Activated CD4-positive, CD25-positive, alpha-beta regulatory T cell (primary cell): ENCODE results near the gene RTEL1.
"Not testable (repeated sequence)": the region's sequence is repeated elsewhere in the genome, so short reads cannot be mapped to it uniquely, and the experiment has no call there.

ENCODE experiments used
- DNase-seq, 4 experiments: peaks; one replicate each; lab custom pipeline; 2025; lab: John Stamatoyannopoulos, UW

RTEL1 gene

DNA sequence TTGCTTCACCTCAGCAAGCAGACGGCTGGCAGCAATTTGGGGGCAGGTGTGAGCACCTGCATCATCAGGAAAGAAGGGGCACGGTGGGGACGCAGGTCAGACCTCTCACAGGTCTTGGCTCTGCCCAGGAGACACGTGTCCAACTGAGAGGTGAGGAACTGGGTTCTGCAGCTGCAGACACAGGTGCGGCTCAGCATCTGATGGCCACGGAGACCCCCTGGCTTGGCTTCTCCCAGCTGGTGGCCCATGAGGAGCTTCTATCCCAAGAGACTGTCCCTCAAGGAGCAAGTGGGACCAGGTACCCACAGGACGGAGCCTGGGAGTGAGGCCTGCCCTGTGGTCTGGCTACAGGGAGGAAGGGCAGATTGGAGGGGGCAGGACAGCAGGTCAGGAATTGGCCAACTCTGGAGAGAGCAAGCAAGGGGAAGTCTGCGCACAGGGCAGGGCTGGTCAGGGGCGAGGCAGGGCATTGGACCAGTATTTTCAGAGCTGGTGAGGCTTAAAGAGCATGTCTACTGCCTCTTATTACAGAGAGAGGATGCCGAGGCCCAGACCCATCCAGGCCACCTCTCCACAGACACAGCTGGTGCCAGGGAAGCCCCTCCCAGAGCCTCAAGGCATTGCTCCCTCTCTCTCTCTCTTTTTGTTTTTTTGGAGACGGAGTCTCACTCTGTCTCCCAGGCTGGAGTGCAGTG, 9.1 kb upstream of the RTEL1 start:
- no peak for DNase-seq

DNA sequence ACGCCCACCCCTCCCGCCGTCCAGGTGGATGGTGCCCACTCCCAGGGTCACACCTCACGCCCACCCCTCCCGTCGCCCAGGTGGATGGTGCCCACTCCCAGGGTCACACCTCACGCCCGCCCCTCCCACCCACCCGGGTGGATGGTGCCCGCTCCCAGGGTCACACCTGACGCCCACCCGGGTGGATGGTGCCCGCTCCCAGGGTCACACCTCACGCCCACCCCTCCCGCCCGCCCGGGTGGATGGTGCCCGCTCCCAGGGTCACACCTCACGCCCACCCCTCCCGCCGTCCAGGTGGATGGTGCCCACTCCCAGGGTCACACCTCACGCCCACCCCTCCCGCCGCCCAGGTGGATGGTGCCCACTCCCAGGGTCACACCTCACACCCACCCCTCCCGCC, 7.6 kb upstream of the RTEL1 start:
- DNase-seq = not testable (repeated sequence)

DNA sequence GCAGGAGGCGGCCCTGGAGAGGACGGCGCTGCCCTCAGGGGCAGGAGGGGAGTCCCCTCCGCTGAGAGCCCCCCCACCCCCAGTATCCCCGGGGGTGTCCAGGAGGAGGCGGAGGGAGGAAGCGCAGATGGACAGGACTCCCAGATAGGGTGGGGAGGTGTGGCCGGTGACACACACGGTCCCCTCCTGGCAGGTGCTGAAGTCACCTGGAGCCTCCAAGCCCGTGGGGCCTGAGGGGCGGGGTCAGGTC, 6.2 kb upstream of the RTEL1 start:
- DNase-seq = no peak

DNA sequence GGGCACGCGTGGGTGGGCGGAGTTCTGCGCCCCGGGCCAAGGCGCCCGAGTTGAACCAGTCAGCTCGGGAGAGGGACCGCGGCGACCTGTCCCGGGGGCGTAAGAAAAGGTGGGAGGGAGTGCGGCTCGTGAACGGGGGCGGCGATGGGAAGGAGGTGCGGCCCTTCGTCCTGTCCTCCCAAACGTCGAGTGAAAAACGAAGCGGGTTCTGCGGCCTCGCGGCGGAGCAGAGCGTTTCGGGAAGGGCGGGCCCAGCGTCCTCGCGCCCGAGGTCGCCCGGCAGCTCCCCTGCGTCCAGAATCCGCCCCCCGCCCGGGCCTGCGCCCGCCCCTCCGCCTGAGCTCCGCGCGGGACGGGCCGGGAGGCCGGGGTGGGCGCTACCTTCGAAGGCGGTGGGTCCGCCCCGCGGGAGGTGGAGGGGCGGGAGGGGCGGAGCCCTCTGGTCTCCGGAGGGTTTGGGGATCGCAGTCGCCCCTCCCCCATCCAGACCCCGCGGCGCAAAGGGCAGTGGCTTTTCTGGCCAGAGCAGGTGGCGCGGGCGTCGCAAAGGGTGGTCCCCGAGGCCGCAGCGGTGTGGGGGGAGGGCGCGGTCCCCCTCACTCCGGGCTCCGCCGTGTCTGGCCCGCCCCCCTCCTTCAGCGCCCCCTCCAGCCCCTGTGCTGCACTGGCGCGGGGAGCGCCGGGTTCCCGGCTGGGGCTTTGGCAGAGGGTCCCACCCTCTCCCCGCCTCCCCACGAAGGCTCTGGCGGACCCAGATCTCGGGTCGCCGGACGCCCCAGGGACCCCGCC, 5.7 kb upstream of the RTEL1 start:
- DNase-seq = no peak

DNA sequence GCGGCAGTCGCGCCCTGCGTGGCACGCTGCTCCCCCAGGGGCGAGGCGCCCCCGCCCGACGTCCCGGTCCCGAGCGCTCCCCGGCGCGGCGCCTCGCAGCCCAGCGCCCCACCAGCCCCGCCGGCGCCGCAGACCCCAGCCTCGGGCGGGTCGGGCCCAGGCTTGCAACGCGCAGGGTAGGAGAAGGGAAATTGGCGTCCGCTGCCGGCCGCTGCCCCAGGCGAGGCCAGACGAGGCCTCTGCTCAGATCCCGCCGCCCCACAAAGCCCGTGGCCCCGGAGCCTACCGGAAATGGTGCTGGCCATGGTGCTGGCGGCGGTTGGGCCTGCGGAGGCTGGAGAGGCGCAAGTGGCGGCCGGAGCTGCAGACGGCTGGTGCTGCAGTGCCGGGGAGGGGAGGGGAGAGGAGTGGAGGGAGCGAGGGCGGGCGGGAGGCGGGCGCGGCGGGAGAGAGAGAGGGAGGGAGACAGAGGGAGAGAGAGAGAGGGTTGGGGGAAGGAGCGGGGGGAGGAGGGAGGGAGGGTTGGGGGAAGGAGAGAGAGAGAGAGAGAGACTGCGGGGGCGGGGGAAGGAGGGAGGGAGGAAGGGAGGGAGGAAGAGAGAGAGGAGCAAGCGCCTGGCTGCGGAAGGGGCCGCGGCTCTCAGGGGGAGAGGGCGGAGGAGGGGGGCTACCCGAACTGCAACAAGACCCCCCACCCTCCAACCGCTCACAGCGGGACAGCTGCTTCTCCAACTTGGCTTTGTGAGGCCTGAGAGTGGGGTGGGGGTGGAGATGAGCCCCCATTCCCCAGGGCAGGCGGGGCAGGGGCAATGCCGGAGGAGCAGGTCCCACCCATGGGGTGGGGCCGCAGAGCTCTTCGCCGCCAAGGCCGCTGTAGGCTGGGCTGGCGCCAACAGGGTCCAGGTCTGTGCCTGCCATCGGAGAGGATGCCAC, 4.8 kb upstream of the RTEL1 start, which contains the start of gene STMN3:
TSS of gene STMN3 (minus strand) at position 384 of the 933 bp plus-strand sequence. CDS start at position 305, 79 bp downstream.
- DNase-seq = peak in 3 of 4 experiments; percentile 30 to 37 (median 31)

DNA sequence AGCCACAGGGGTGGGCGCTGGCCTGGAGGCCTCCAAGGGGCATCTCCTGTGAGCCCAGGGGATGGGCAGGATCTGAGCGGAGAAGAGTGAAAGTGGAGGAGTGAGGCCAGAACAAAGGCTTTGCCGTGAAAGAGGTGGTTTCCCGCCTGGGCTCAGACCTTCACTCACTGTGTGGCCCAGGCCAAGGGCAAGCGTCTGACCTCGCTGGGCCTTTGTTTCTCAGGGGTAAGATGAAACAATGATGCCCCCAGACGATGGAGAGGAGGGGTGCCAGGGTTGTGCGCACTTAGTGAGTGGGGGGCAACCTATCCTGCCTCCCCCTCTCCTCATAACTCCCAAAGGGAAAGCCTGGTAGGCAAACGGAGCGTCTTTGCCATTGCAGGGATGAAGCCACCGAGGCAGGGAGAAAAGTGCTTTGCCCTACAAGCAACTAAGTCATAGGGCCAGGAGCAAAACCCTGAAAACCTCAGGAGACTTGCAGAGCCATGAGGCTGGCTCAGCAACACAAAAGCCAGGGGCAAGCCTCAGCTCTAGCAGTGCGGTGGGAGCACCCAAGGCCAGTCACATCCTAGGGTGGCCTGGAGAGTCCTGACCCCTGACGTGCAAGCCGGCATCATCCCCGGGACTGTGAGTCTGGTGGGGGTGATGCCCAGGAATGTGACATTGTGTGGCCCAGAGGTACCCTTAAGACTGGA, 4.0 kb upstream of the RTEL1 start:
- no peak for DNase-seq

DNA sequence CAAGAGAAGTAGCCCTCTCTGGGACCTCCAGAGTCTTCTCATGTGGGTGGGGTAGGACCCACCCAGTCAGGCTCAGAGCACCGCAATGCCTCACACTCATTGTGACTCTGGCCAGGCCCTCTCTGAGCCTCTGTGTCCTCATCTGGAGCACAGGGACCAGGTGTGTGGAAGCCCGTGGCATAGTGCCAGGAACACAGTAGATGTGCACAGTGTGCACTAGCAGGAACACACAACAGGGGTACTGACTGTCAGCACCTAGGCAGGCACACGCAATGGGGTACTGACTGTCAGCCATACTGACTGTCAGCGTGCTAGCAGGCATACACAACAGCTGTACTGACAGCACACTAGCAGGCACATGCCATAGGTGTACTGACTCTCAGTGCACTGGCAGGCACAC, 2.9 kb upstream of the RTEL1 start:
- DNase-seq = no peak

DNA sequence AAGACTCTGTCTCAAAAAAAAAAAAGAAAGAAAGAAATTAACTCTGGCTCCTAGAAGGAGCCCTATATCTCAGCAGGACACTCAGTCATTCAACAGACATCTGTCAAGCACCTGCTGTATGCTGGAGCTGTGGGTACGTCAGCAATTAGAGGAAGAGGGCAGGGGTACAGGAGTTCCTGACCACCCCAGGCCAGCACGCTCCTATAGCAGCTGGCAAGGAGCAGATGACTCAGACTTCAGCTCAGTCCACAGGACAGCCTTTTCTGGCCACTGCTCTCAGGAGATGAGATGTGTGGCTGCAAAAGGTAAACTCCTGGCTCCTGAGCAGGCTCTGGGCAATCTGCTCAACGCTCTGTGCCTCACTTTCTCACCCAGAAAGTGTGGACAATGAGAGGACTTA, 1.7 kb upstream of the RTEL1 start:
- no peak for DNase-seq

DNA sequence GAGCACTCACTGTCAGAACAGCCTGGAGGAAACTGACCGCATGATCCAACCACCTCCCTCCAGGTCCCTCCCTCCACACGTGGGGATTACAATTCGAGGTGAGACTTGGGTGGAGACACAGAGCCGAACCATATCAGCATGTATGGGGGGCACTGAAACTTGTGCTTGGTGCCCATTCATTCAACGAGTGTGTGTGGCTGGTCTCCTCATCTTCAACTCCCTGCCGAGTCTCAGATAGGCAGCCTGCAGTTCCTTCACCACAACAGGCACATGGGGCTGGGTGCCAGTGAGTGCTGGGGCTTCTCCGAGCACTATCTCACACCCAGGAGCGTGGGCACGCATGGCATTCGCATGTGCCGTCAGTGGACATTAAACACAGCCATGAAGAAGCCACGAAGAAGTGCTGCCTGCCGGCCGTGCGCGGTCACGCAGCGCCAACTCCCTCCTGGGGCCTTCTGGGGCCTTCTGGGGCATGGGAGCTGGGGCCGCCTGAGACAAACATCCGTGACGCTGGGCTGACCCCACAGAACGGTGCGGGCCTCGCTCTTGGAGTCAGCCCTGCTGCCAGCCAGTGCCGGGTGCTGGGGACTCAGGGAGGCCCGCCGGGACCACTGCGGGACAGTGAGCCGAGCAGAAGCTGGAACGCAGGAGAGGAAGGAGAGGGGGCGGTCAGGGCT, 714 bp upstream of the RTEL1 start:
- no peak for DNase-seq

DNA sequence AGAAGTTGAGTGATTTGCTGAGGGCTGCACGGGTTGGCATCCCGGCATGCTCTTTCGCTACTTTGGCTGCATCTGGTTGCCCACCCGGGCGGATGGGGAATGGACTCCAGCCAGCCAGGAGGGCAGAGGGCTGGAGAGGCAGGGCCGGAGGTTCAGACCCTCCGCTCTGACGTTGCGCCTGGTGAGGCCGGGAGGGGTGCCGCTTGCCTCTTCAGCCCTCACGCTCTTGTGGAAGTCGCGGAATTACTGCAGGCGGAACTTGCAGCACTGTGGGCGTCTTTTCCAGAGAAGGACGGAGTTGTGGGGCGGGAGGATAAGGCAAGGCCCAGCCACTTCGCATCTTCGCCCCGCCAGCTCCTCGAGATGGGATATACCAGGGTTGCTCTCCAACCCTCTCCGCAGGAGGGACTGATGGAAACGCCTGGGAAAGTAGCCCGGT, 656 bp downstream of the RTEL1 start:
- DNase-seq = no peak

DNA sequence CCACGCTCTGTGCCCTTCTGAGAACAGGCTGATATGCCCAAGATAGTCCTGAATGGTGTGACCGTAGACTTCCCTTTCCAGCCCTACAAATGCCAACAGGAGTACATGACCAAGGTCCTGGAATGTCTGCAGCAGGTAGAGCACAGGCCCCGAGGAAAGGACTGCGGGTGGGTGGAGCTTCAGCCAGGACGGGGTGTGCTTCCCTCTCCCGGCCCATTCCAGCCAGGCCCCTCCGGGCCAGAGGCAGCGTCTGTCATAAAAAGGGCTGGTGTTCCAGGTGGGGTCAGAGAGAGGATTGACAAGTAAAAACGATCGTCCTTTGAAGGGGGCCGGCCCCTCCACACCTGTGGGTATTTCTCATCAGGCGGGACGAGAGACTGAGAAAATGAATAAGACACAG, 1.3 kb downstream of the RTEL1 start:
- no peak for DNase-seq

DNA sequence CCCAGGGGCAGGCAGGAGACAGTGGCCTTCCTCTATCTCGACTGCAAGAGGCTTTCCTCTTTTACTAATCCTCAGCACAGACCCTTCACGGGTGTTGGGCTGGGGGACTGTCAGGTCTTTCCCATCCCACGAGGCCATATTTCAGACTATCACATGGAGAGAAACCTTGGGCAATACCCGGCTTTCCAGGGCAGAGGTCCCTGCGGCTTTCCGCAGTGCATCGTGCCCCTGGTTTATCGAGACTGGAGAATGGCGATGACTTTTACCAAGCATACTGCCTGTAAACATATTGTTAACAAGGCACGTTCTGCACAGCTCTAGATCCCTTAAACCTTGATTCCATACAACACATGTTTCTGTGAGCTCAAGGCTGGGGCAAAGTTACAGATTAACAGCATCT, 2.1 kb downstream of the RTEL1 start:
- not testable (repeated sequence) for DNase-seq

DNA sequence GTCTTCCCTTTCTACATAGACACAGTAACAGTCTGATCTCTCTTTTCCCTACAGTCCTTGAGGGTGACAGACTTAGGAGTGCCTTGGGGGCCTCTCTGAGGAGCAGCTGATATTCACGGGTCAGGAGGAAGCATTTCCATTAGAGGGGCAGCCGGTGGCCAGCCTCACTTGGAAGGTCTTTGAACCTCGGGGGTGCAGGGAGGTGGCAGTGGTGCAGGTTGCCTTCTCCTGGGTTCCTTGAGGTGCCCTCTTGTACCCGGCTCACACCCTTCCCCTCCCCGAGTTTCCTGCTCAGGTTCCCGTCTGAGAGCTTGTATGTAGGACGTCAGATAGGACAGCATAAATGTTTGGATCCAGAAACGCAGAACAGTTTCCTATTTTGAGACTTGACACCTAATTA, 2.5 kb downstream of the RTEL1 start:
- DNase-seq = no peak

DNA sequence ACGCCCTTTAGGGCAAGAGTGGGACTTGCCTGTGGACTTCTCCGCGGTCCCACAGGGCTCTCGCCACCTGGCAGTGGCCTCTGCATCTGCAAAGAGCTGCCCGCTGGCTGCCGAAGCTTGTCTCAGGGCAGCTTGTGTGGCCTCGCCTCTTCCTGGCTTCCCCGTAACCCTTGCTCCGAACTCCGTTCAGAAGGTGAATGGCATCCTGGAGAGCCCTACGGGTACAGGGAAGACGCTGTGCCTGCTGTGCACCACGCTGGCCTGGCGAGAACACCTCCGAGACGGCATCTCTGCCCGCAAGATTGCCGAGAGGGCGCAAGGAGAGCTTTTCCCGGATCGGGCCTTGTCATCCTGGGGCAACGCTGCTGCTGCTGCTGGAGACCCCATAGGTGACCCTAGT, 3.0 kb downstream of the RTEL1 start:
- no peak for DNase-seq

DNA sequence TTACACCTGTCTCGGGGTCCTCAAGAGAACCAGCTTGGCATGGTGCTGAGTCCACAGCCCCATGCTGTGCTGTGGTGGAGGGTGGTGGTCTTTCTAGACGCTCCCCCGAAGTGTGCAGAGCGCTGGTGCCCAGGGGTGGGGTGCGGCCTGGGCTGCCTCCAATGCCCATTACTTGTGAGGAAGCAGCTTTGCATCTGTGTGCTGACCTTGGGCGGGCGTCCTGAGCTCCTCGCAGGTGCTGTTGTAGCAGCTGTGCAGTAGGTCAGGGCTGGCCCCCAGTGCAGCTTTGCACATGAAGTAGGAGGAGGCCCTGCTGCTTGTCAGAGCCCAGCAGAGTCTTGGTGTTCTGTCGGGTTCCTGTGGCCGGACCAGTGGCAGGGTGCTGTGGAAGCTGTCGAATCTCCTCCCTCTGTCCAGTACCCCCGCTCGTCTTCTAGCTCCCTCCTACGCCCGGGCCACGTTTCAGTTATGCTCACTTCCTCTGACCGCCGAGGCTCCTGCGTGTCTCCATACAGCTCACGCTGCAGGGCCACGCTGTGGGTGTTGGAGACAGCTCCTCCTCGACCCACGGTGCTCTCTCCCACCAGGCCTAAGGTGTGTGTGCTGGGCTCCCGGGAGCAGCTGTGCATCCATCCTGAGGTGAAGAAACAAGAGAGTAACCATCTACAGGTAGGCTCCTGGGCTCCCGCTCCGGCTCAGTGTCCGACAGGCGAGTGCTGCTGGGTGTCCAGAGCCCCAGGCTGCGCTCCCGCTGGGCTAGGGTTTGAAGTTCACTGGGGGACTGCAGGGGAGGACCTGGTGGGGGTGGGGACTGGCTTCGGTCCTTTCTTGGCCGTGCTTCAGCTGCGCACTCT, 4.1 kb downstream of the RTEL1 start:
- no peak for DNase-seq

DNA sequence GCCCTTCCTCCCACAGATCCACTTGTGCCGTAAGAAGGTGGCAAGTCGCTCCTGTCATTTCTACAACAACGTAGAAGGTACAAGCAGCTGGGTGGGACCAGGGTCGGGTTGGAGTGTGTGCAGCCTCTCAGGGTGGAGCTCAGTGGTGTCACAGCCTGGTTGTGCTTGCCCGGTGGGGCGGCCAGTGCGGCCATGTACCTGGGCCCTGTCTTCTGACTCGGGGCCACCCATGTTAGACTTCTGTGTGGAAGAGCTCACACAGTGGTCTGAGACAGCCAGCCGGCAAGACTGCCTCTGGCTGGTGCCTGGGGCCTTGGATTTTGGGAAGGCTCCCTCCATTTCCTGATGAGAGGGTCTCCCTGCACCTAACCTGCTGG, 4.7 kb downstream of the RTEL1 start:
- DNase-seq = no peak

DNA sequence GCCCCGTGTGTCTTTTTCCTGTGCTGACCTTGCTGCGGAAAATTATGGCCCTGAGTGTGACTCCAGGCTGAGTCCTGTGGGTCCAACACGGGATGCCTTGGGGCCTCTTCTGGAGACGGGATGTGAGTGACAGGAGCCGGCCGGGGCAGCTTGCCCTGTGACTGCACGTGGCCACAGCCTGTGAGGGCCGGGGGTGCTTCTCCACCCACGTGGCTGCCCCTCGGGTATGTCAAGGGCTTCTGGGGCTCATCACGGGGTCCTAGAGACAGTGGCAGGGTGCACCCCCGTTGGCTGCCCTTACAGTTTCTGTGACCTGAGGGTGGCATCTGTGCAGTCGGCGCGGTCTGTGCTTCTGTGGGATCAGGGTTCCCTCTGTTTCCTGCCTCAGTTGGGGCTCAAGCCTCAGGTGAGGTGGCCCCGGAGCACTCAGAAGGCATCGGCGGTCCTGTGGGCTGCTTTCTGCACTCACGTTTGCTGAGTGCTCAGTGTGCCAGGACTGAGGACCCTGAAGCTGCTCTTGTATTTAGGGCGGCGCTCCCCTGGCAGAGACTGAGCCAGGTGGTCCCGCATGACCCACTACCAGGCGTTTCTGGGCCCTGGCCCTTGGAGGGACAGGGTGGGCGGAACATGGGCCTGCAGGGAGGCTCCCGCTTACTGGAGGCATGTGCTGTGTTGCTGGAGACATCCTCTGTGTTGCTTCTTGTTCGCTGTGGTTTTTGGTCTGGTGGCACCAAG, 5.4 kb downstream of the RTEL1 start:
- no peak for DNase-seq

DNA sequence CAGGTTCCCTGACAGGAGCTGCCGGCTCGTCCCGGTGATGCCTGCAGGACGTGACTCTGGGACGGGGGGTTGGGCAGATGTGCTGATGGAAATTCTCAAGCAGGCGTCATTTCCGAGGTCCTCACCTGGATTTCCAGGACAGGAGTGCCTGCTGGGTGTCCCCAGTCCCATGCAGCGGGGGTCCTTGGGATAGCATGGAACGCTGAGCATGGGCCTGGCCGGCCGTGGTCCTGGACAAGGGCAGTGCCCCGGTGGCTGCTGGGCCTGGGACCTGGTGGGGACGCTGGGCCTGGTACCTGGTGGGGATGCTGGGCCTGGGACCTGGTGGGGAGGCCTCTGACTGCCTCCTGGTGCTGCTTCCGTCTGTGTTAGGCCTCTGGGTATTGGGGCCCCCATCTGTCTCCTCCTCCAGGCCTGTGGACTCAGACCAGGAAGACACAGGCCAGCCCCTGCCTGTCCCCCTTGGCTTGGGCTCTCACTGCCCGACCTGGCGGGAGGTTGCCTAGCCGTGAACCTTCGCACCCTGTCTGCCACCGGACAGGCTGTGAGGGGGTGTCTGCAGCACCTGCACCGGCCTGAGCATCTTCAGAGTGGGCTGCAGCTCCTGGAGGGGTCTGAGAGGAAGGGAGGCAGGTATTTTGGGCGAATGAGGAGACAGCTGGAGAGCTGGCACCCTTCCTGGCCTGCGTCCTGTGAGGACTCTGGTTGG, 6.2 kb downstream of the RTEL1 start:
- no peak for DNase-seq
